ENCODE measurements around the gene GALR3.

The GALR3 gene

GRCh38 chr22:37819105-37819433 is 4.1 kb upstream of the GALR3 start:
- in situ Hi-C loops (cut with HindIII; ENCODE audit: low sequenced_read_pairs), result no loop called here

GRCh38 chr22:37820350-37820749 is 2.8 kb upstream of the GALR3 start:
- in situ Hi-C loops (cut with HindIII; ENCODE audit: low sequenced_read_pairs), result no loop called here

- in situ Hi-C loops (cut with HindIII; ENCODE audit: low sequenced_read_pairs), result no loop called here
Measured at GRCh38 chr22:37822079-37822833, 926 bp upstream of the GALR3 start.

DNA sequence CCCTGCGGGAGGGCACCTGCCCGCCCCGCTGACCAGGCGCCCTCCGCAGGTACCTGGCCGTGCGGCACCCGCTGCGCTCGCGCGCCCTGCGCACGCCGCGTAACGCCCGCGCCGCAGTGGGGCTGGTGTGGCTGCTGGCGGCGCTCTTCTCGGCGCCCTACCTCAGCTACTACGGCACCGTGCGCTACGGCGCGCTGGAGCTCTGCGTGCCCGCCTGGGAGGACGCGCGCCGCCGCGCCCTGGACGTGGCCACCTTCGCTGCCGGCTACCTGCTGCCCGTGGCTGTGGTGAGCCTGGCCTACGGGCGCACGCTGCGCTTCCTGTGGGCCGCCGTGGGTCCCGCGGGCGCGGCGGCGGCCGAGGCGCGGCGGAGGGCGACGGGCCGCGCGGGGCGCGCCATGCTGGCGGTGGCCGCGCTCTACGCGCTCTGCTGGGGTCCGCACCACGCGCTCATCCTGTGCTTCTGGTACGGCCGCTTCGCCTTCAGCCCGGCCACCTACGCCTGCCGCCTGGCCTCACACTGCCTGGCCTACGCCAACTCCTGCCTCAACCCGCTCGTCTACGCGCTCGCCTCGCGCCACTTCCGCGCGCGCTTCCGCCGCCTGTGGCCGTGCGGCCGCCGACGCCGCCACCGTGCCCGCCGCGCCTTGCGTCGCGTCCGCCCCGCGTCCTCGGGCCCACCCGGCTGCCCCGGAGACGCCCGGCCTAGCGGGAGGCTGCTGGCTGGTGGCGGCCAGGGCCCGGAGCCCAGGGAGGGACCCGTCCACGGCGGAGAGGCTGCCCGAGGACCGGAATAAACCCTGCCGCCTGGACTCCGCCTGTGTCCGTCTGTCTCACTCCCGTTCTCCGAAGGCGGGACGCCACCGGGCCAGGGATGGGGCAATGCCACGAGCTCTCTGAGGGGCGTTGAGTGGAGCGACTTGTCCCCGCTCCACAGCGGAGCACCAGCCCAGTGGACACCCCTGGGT is 1.8 kb downstream of the GALR3 start:
- in situ Hi-C loops (cut with HindIII; ENCODE audit: low sequenced_read_pairs), result no loop called here

GRCh38 chr22:37827056-37827455 is 3.9 kb downstream of the GALR3 start:
- in situ Hi-C loops (cut with HindIII; ENCODE audit: low sequenced_read_pairs), result no loop called here

- in situ Hi-C loops (cut with HindIII; ENCODE audit: low sequenced_read_pairs), result no loop called here
Measured at GRCh38 chr22:37830093-37830842, 7.1 kb downstream of the GALR3 start.

DNA sequence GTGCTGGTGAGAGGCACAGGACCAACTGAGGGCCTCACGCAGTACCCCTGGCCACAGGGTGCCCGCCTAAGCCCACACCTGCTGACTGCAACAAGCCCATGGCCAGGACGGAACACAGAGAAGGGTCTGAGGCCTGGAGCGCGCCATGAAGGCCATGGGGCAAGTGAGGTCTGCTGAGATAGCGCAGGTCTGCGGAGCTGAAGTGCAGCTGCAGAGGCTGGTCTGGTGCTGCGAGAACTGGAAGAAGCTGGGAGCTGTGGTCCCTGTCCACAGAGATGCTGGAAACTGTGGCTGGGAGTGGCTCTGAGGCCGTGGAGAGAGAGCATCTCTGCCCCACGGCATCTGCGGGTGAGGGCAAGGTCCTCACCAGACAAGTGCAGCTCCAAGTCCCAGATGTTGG is 8.3 kb downstream of the GALR3 start:
- in situ Hi-C loops (cut with HindIII; ENCODE audit: low sequenced_read_pairs), result no loop called here

DNA sequence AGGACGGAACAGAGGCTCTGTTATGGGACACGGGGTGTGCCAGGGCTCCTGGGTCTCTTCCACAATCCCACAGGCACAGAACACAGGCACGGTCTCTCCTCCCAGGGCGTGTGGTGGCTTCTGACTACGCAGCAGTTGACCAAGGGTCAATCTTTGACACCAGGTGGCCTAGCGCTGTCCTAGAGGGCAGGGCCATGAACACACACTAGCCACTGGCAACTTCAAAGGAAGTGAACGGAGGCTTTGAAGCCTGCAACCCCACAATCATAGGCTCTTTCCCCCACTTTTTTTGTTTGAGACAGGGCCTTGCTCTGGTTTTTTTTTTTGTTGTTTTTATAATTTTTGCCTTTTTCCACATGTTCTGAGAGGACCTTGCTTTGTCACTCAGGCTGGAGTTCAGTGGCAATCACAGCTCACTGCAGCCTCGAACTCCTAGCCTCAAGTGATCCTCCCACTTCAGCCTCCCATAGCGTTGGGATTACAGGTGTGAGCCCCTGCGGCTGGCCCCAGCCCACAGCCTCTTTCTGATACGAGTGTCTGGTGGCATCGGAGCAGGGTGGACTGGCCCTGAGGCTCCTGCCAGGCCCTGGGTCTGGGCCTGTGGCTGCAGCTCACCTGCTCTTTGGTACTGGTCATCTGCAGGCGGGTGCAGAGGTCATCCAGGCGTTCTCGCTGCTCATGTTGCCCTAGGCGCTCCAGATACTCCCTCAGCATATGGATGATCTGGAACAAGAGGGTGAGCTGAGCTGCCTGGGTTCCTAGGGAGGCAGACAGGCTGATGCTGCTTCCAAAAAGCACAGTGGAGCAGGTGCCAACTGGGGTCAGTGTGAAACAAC is 9.1 kb downstream of the GALR3 start:
- in situ Hi-C loops (cut with HindIII; ENCODE audit: low sequenced_read_pairs), result no loop called here

DNA sequence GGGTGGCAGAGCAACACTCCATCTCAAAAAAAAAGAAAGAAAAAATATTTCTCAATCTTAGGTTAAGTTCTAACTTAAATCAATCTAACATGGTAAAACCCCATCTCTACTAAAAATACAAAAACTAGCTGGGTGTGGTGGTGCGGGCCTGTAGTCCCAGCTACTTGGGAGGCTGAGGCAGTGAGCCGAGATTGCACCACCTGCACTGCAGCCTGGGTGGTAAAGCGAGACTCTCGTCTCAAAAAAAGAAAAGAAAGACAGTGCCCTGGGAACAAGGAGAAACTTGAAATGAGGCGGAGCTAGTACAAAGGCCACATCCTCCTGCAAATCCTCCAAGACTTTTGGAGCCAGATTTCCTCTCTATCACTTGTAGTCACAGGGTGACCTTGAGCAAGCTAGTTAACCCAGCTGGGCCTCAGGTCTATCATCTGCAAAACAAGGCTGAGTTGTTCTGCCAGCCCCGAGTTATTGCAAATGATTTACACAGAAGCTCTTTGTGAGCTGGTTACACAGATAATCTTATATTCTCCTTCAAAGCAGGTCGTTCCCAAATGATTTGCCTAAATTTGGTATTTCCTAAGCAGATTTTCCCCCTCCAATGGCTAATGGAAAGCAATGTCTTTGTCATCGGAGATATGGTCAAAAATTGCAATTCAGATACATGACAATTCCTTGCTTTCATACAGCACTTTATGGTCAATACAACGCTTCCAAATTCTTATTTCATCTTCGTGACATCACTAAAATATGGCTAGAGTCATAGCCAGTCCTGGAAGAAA is 19.0 kb downstream of the GALR3 start:
- in situ Hi-C loops (cut with HindIII; ENCODE audit: low sequenced_read_pairs), result no loop called here

DNA sequence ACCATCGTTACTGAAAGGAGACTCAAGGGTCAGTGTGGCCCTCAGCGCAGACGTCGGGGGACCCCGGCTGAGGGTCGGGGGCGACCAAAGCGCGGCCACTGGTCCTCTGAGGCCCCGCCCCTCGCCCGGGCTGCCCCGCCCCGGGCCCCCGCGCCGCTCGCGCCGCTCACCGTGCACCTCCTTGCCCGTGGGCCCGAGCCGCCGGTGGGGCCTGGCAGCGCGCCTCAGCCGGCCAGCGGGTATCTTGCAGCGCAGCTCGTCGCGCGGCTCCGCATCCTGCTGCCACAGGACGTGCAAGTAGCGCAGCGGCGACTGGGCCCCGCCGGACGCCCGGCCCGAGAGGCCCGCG is 20.5 kb downstream of the GALR3 start:
- in situ Hi-C loops (cut with HindIII; ENCODE audit: low sequenced_read_pairs), result no loop called here

DNA sequence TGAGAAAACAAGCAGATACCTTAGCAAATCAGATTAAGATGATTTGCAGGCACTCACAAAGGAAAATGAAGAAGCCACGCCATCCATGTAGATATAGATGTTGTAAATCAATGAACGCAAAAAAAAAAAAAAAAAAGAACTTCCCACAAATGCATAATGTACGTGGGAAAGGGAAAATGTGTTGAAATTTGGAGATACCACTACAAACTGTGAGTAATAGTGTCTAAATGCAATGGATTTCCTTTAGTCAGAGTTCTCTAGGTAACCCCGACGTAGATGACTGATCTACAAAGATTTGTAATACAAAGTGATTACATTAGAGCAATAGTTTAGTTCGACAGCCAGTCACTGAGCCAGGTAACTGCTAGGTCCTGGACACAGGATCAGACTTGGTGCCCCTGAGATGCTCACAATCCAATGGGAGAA is 21.7 kb downstream of the GALR3 start:
- in situ Hi-C loops (cut with HindIII; ENCODE audit: low sequenced_read_pairs), result no loop called here

GRCh38 chr22:37846433-37846832 is 23.3 kb downstream of the GALR3 start:
- in situ Hi-C loops (cut with HindIII; ENCODE audit: low sequenced_read_pairs), result no loop called here

DNA sequence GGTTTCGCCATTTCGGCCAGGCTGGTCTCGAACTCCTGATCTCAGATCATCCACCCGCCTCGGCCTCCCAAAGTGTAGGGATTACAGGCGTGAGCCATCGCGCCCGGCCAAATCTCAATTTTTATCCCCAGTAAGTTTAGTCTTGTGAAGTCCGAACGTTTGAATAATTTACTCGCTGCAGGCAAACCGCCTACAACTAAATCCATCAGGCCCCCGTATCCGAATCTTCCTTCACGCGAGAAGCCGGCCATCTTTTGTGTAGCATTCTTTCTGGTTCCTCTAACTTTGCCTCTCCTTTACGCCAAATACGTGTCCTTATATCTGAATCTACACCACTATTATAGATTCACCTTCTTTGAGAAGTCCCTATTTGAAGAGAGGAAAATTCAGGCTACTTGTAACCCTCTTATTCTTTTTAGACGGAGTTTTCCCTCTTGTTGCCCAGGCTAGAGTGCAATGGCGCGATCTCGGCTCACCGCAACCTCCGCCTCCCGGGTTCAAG is 25.5 kb downstream of the GALR3 start:
- in situ Hi-C loops (cut with HindIII; ENCODE audit: low sequenced_read_pairs), result no loop called here

- in situ Hi-C loops (cut with HindIII; ENCODE audit: low sequenced_read_pairs), result no loop called here
Measured at GRCh38 chr22:37849089-37849751, 26.0 kb downstream of the GALR3 start, which contains the start of gene EIF3L. Gene EIF3L, plus strand, starts transcription at chr22:37849419. Its CDS starts 31 bp downstream, at chr22:37849450.

- in situ Hi-C loops (cut with HindIII; ENCODE audit: low sequenced_read_pairs), result no loop called here
Measured at GRCh38 chr22:37850801-37851200, 27.6 kb downstream of the GALR3 start.

DNA sequence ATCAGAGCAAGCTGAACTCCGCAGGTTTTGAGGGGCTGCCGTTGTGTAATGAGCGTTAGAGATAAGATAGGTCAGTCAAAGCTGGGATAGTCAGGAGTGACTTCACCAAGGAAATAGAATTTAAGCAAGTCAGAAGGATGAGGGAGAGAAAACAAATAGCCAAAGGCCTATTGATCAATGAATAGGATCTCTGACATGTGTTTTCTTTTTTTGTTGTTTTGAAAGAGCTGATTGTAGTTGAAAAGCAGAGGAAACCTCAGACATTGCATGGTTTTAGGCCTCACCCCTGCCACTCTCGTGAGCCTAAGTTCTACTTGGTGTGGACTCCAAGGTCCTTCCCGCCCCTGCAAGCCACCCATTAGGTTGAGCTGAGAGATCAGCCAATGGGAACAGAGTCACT is 29.2 kb downstream of the GALR3 start:
- in situ Hi-C loops (cut with HindIII; ENCODE audit: low sequenced_read_pairs), result no loop called here

- in situ Hi-C loops (cut with HindIII; ENCODE audit: low sequenced_read_pairs), result no loop called here
Measured at GRCh38 chr22:37854946-37855345, 31.8 kb downstream of the GALR3 start.

- in situ Hi-C loops (cut with HindIII; ENCODE audit: low sequenced_read_pairs), result no loop called here
Measured at GRCh38 chr22:37855462-37855861, 32.3 kb downstream of the GALR3 start.

- in situ Hi-C loops (cut with HindIII; ENCODE audit: low sequenced_read_pairs), result no loop called here
Measured at GRCh38 chr22:37860796-37861421, 37.7 kb downstream of the GALR3 start.
